Endometrial microvascular endothelial cells (primary cell): ENCODE results near the gene ABCA1. TPM values are rescaled to one million over a fixed set of nuclear protein-coding genes. Genes with fewer than 3 reads are reported as not detected.
"Not testable (repeated sequence)": the region's sequence is repeated elsewhere in the genome, so short reads cannot be mapped to it uniquely, and the experiment has no call there.

Experiments used
- in situ Hi-C: cut with HindIII; loops from 2 replicates; pipeline ENCODE4 v1.10.0; 2017; ENCODE audit warnings: low sequenced_read_pairs, low pct_unique_long_range_greater_than_20kb; ENCODE audit errors: inconsistent ontology term
- total RNA-seq: library from RNA; depleted of rRNA; stranded (reverse); fragments of >200 nt; gene quantifications from one replicate; pipeline ENCODE4 v1.2.3, GENCODE V29; 2015; ENCODE audit errors: inconsistent ontology term

The ABCA1 gene
- total RNA-seq, 1 donor from 2014 or later, result 1.3 TPM

- in situ Hi-C loops, result not testable (repeated sequence)
These were observed 30.1 kb upstream of the ABCA1 start for GRCh38 chr9:104958006-104958405.

GRCh38 chr9:104951487-104951886, 23.5 kb upstream of the ABCA1 start:
- in situ Hi-C loops, result no loop called here

GRCh38 chr9:104950838-104951237, 22.9 kb upstream of the ABCA1 start:
- in situ Hi-C loops, result no loop called here

- in situ Hi-C loops, result no loop called here
These were observed 20.3 kb upstream of the ABCA1 start for GRCh38 chr9:104948277-104948676.

GRCh38 chr9:104944871-104945270, 16.9 kb upstream of the ABCA1 start:
- in situ Hi-C loops, result no loop called here

GRCh38 chr9:104944356-104944755, 16.4 kb upstream of the ABCA1 start:
- in situ Hi-C loops, result no loop called here

GRCh38 chr9:104941597-104941996, 13.6 kb upstream of the ABCA1 start:
- in situ Hi-C loops, result no loop called here

- in situ Hi-C loops, result no loop called here
These were observed 8.3 kb upstream of the ABCA1 start for GRCh38 chr9:104936291-104936690.

- in situ Hi-C loops, result not testable (repeated sequence)
These were observed 7.5 kb upstream of the ABCA1 start for GRCh38 chr9:104935501-104935810.

- in situ Hi-C loops, result no loop called here
These were observed 6.9 kb upstream of the ABCA1 start for GRCh38 chr9:104934691-104935500.

- in situ Hi-C loops, result not testable (repeated sequence)
These were observed 5.1 kb upstream of the ABCA1 start for GRCh38 chr9:104933091-104933490.

- in situ Hi-C loops, result no loop called here
These were observed 3.3 kb upstream of the ABCA1 start for GRCh38 chr9:104931256-104931655.

GRCh38 chr9:104927216-104927911, 591 bp downstream of the ABCA1 start:
- in situ Hi-C loops, result no loop called here

- in situ Hi-C loops, result no loop called here
These were observed 4.2 kb downstream of the ABCA1 start for GRCh38 chr9:104923740-104924139.

GRCh38 chr9:104923289-104923688, 4.7 kb downstream of the ABCA1 start:
- in situ Hi-C loops, result no loop called here

- in situ Hi-C loops, result not testable (repeated sequence)
These were observed 5.2 kb downstream of the ABCA1 start for GRCh38 chr9:104922748-104923147.

GRCh38 chr9:104921067-104921741, 6.8 kb downstream of the ABCA1 start:
- in situ Hi-C loops, result no loop called here

- in situ Hi-C loops, result no loop called here
These were observed 12.2 kb downstream of the ABCA1 start for GRCh38 chr9:104915753-104916152.

GRCh38 chr9:104915049-104915448, 12.9 kb downstream of the ABCA1 start:
- in situ Hi-C loops, result no loop called here

GRCh38 chr9:104914466-104914865, 13.5 kb downstream of the ABCA1 start:
- in situ Hi-C loops, result no loop called here
